Measurements from ENCODE around the gene PCSK9. TPM values are rescaled to one million over a fixed set of nuclear protein-coding genes. Genes with fewer than 3 reads are reported as not detected.

The PCSK9 gene
- total RNA-seq, 2 donors from 2014 or later, result 0.45 TPM; not detected in 1

GRCh38 chr1:55057956-55058298 is 18.6 kb downstream of the PCSK9 start:
- no peak overlapping the region for H3K27ac ChIP-seq
- no peaks in the 10 kb centered on the region for H3K27me3 ChIP-seq (replicated peaks; ENCODE audit: insufficient read depth)
- H3K9me3 ChIP-seq, result no peaks in the 10 kb centered on the region
- DNase-seq (ENCODE audit: low spot score), result no peak
- TF ChIP-seq POLR2AphosphoS5 (IDR thresholded peaks at IDR 0.05), result no peak
- TF ChIP-seq POLR2A (IDR thresholded peaks at IDR 0.05), result no peak
- TF ChIP-seq CTCF (IDR thresholded peaks at IDR 0.05), result no peak
- H3K4me3 ChIP-seq, result no peak overlapping the region
- H3K4me1 ChIP-seq (replicated peaks), result no peaks in the 10 kb centered on the region
- H3K36me3 ChIP-seq, result no peaks in the 10 kb centered on the region
- WGBS, result 95% methylated on average over 6 of the region's 6 CpGs
- intact Hi-C loops (cut with DNase I), result no loop called here

GRCh38 chr1:55059302-55060132 is 20.2 kb downstream of the PCSK9 start:
- intact Hi-C loops (cut with DNase I), result no loop called here
- no peaks in the 10 kb centered on the region for H3K9me3 ChIP-seq
- H3K4me3 ChIP-seq, result no peak overlapping the region
- peaks cover 3% of the 10 kb centered on the region for H3K4me1 ChIP-seq (replicated peaks)
- no peak for TF ChIP-seq POLR2A (IDR thresholded peaks at IDR 0.05)
- no peak for TF ChIP-seq CTCF (IDR thresholded peaks at IDR 0.05)
- no peak for TF ChIP-seq POLR2AphosphoS5 (IDR thresholded peaks at IDR 0.05)
- 87% methylated on average over 14 of the region's 14 CpGs for WGBS
- no peaks in the 10 kb centered on the region for H3K36me3 ChIP-seq
- no peak overlapping the region for H3K27ac ChIP-seq
- no peak for DNase-seq (ENCODE audit: low spot score)
- no peaks in the 10 kb centered on the region for H3K27me3 ChIP-seq (replicated peaks; ENCODE audit: insufficient read depth)

- H3K36me3 ChIP-seq, result no peaks in the 10 kb centered on the region
- H3K4me3 ChIP-seq, result no peak overlapping the region
- 84% methylated on average over 14 of the region's 14 CpGs for WGBS
- TF ChIP-seq POLR2AphosphoS5 (IDR thresholded peaks at IDR 0.05) (no peak), POLR2A (IDR thresholded peaks at IDR 0.05) (no peak), CTCF (IDR thresholded peaks at IDR 0.05) (no peak)
- intact Hi-C loops (cut with DNase I), result no loop called here
- no peaks in the 10 kb centered on the region for H3K9me3 ChIP-seq
- H3K4me1 ChIP-seq (replicated peaks), result peaks cover 9% of the 10 kb centered on the region
- no peaks in the 10 kb centered on the region for H3K27me3 ChIP-seq (replicated peaks; ENCODE audit: insufficient read depth)
- no peak overlapping the region for H3K27ac ChIP-seq
- no peak for DNase-seq (ENCODE audit: low spot score)
Measured at GRCh38 chr1:55060133-55060999, 21.0 kb downstream of the PCSK9 start.

GRCh38 chr1:55061000-55061705 is 21.8 kb downstream of the PCSK9 start:
- Histone ChIP-seq H3K27me3 (replicated peaks; ENCODE audit: insufficient read depth) (no peaks in the 10 kb centered on the region), H3K36me3 (no peaks in the 10 kb centered on the region), H3K27ac (no peak overlapping the region), H3K4me3 (no peak overlapping the region), H3K4me1 (replicated peaks) (peaks cover 9% of the 10 kb centered on the region), H3K9me3 (no peaks in the 10 kb centered on the region)
- DNase-seq (ENCODE audit: low spot score), result no peak
- WGBS, result 97% methylated on average over 9 of the region's 13 CpGs
- intact Hi-C loops (cut with DNase I), result no loop called here
- TF ChIP-seq CTCF (IDR thresholded peaks at IDR 0.05) (no peak), POLR2AphosphoS5 (IDR thresholded peaks at IDR 0.05) (no peak), POLR2A (IDR thresholded peaks at IDR 0.05) (no peak)
